HG03159 (cell line): Measurements from ENCODE around the gene CERS6.

Experiments
- ATAC-seq: cut with Tn5 transposase; IDR thresholded peaks from one replicate; pipeline ENCODE4 v1.9.1; 2021; ENCODE audit warnings: mild to moderate bottlenecking, moderate library complexity; ENCODE audit not compliant: unreplicated experiment

CERS6 gene

GRCh38 chr2:168722592-168722991, 266.5 kb downstream of the CERS6 start:
- no peak for ATAC-seq

GRCh38 chr2:168723275-168723899, 267.3 kb downstream of the CERS6 start:
- no peak for ATAC-seq

DNA sequence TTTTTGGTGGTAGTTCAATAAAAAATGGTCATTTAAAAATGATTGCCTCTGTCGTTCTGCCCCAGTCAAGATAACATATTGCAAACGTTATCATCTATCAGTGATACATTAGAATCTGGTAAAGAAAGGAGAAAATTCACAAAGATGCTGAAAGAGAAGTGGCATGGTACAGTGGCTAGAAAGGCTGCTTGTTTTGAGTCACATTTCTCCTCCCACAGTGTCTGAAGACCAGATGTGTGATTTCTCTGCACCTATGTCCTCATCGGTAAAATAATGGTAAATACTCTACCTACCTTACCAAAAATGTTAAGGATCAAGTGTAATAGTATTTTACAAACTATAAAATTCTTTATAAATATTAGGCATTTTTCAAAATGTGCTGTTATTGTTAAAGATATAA, 270.3 kb downstream of the CERS6 start:
- no peak for ATAC-seq

- no peak for ATAC-seq
These were observed 271.9 kb downstream of the CERS6 start for GRCh38 chr2:168727904-168728470.

DNA sequence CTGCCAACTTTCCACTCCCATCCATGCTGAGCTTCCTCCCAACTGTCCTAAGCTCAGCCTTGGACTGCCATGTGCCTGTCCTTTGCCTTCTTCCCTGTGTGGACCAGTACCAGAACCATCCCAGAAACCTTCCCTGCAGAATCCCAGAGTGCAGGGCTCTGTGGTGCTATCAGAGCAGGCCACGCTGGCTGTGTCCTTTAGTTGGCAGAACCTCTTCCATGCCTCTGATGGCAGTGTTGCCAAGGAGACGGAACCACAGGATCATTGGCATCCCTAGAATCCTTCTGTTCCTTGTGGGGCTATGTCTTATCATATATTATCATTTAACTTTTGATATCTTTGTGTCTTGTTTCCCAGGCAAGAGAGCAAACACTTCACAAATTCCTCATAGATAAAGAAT, 273.4 kb downstream of the CERS6 start:
- no peak for ATAC-seq

- no peak for ATAC-seq
These were observed 274.3 kb downstream of the CERS6 start for GRCh38 chr2:168730344-168730743.

GRCh38 chr2:168731002-168731401, 274.9 kb downstream of the CERS6 start:
- no peak for ATAC-seq

DNA sequence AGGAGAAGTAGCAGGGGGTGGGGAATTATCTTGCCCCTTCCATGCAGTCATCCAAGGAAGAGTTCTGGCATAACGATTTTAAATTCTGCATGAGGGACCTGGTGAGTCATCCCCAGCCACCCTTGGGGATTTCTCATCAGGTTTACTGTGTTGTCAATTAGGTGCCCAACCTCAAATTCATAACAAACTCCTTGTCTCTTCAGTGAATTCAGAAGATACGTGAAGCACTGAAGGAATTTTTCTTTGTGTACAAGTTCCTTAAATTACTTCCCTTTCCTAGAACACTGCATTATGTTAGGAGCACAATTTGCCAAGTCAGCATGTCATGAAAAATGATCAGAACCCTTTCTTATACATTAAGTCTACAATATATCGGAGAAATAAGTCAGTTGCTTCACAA, 275.5 kb downstream of the CERS6 start:
- ATAC-seq: no peak

GRCh38 chr2:168732100-168732499, 276.0 kb downstream of the CERS6 start:
- ATAC-seq: no peak

GRCh38 chr2:168732506-168732905, 276.4 kb downstream of the CERS6 start:
- ATAC-seq: no peak

DNA sequence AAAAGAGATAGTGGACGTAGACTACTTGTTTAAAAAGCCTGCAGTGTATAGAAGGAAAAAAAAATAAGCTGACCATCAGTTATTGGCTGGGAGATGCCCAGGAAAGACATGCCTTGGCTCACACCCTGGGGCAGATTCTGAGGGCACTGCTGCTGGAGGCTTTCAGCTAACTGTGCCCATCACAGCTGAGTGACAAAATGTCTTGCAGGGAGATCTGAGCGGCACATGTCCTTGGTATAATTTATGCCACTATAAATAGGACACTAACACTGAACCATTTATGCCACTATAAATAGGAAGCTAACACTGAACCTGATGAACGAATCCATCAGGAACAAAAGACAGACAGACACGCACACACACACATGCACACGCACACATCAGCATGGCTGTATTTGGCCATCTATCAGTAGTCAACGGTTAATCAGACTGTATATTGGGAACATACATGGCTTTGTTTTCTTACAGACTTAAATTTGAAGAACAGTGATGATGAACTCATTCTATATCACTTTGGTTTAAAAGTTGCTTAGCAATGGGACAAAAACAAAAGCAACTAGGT, 278.2 kb downstream of the CERS6 start:
- no peak for ATAC-seq

DNA sequence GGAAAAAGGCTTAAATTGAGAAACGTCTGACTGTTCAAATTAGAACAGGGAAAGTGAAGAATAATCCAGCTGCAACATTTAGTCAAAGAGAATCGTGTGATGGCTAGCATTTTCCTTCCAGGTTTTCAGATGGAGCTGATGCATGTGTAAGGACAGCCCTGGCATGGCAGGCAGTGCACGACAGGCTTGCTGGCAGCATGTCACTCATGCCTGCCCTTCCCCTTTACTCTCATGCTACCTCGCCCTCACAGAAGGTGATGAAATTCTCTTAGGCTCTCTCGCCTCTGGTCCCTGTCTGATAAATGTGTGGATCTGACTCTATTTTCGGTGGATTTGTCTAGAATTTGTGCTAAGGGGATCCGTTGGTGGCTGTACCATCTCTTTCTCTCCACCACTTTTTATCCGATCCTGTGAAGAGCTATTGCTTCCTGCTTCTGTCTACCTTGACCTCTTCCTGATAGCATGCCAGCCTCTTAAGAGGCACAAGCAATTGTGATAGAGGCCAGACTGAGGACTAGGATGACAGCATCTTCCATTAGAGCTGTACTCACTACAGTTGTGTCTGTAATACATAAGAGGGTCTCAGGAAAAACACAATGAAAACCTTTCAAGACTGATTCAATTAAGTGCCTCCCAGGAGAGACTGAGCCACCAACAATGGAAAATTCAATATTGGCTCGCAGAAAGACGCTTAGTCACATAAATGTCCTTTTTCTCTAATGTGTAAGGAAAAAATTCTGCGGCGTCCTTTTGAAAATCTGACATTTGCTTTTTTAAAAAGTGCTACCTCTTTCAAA, 280.8 kb downstream of the CERS6 start:
- no peak for ATAC-seq

- no peak for ATAC-seq
These were observed 282.0 kb downstream of the CERS6 start for GRCh38 chr2:168738062-168738461.

GRCh38 chr2:168740360-168740759, 284.3 kb downstream of the CERS6 start:
- no peak for ATAC-seq

DNA sequence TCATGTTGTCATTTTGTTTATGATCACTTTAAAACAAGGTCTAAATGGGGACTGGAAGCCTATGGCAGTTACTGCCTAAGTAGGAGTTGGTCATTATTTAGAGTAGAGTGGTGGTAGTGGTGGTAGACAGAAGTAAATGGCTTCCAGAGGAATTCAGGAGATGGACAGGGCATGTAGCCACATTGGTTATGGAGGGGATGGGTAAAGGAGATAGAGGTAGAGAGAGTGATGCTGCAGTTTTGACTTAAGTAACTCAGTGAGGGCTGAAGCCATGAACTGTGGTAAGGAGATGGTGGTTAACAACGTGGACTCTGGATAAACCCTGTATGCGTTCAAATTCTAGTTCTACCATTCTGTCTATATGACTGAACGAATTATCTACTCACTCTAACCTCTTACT, 284.7 kb downstream of the CERS6 start:
- ATAC-seq: no peak

GRCh38 chr2:168742258-168742932, 286.3 kb downstream of the CERS6 start:
- ATAC-seq: no peak

- no peak for ATAC-seq
These were observed 288.8 kb downstream of the CERS6 start for GRCh38 chr2:168744844-168745243.

DNA sequence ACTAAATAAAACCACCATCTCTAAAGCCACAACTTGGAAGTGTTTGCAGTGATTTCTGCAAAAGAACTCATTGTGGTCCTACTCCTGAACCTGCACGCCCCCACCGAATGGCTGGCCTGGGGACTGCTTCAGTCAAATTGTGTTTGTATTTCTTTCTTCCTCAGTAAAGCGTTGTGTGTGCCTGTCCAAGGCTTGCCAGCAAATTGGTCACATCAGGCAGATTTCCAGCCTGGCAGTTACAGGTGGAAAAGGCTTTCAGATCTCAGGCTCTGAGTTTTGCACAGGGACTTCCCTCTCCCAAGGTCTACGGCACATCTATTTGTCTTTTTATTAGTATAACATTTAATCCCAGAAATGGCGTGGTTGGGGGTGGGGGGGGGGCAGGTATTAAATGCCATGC, 292.4 kb downstream of the CERS6 start:
- ATAC-seq: no peak

GRCh38 chr2:168749297-168749696, 293.2 kb downstream of the CERS6 start:
- ATAC-seq: no peak

DNA sequence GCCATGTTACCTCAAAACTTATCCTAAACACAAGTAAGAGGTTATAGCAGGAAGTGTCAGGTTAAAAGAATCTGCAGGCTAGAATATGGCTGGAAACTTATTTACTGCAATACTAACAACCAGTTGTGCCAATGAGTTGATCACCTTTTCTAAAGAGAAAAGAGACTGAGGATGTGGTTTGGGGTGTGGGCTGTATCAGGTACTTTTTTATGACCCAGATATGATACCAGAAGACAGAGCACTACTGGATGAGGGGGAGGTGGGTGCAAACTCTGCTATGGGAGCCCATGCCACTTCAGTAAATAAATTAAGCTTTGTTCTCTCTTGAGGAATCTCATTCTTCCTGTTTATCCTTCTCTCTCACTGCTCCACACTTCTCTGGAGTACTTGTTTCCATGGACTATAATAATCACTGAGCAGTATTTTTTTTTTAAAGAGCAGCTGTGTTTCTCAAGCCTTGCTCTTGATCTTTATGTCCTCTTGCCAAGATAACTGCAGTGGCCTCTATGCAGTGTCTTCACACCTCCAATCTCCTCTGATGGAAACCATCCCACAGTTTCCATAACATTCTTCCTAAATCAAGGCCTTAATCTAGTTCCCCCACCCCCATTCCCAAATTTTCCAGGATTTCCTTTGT, 295.1 kb downstream of the CERS6 start:
- ATAC-seq: peak; percentile 88

- no peak for ATAC-seq
These were observed 296.3 kb downstream of the CERS6 start for GRCh38 chr2:168752361-168752760.
